ENCODE measurements around the gene CLEC3A.

The CLEC3A gene

DNA sequence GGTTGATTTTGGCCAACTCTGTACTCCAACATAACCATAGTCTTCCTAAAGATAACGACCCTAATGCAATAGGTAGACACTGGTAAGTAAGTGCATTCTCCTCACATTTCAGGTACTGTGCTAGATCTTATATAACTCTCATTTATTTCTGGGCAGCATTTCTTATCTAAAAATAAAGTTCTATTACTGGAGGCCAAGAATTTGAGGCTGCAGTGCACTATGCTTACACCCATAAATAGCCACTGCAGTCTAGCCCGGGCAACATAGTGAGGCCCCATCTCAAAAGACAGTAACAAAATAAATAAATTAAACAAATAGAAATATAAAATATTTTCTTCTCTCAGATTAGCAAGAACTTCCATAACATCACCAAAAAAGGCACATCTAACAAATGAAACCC, 12.7 kb downstream of the CLEC3A start:
- H3K4me1 Mint-ChIP-seq = no peaks in the 10 kb centered on the region
- H3K27ac Mint-ChIP-seq = no peak overlapping the region
- H3K9me3 Mint-ChIP-seq = no peaks in the 10 kb centered on the region
- H3K4me3 Mint-ChIP-seq = no peak overlapping the region
- TF ChIP-seq, protein P1, sequence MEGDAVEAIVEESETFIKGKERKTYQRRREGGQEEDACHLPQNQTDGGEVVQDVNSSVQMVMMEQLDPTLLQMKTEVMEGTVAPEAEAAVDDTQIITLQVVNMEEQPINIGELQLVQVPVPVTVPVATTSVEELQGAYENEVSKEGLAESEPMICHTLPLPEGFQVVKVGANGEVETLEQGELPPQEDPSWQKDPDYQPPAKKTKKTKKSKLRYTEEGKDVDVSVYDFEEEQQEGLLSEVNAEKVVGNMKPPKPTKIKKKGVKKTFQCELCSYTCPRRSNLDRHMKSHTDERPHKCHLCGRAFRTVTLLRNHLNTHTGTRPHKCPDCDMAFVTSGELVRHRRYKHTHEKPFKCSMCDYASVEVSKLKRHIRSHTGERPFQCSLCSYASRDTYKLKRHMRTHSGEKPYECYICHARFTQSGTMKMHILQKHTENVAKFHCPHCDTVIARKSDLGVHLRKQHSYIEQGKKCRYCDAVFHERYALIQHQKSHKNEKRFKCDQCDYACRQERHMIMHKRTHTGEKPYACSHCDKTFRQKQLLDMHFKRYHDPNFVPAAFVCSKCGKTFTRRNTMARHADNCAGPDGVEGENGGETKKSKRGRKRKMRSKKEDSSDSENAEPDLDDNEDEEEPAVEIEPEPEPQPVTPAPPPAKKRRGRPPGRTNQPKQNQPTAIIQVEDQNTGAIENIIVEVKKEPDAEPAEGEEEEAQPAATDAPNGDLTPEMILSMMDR (IDR thresholded peaks at IDR 0.05) = no peak
- peaks cover 12% of the 10 kb centered on the region for H3K27me3 Mint-ChIP-seq (ENCODE audit: low read depth, poor library complexity)
- no peak for DNase-seq
- H3K36me3 Mint-ChIP-seq (ENCODE audit: low read depth) = no peaks in the 10 kb centered on the region

DNA sequence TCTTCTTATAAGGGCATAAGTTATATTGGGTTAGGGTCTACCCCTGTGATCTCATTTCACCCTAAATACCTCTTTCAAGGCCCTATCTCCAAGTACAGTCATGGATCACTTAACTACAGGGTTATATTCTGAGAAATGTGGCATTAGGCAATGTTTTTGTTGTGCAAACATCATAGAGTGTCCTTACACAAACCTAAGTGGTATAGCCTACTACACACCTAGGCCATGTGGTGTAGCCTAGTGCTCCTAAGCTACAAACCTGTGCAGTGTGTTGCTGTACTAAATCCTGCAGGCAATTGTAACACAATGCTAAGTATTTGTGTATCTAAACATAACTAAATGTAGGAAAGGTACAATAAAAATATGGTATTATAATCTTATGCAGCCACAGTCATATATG, 18.0 kb downstream of the CLEC3A start:
- DNase-seq = no peak
- peaks cover 10% of the 10 kb centered on the region for H3K27me3 Mint-ChIP-seq (ENCODE audit: low read depth, poor library complexity)
- no peak overlapping the region for H3K27ac Mint-ChIP-seq
- TF ChIP-seq, protein P1 (IDR thresholded peaks at IDR 0.05) = no peak
- H3K9me3 Mint-ChIP-seq = no peaks in the 10 kb centered on the region
- H3K4me1 Mint-ChIP-seq = no peaks in the 10 kb centered on the region
- no peak overlapping the region for H3K4me3 Mint-ChIP-seq
- H3K36me3 Mint-ChIP-seq (ENCODE audit: low read depth) = no peaks in the 10 kb centered on the region

DNA sequence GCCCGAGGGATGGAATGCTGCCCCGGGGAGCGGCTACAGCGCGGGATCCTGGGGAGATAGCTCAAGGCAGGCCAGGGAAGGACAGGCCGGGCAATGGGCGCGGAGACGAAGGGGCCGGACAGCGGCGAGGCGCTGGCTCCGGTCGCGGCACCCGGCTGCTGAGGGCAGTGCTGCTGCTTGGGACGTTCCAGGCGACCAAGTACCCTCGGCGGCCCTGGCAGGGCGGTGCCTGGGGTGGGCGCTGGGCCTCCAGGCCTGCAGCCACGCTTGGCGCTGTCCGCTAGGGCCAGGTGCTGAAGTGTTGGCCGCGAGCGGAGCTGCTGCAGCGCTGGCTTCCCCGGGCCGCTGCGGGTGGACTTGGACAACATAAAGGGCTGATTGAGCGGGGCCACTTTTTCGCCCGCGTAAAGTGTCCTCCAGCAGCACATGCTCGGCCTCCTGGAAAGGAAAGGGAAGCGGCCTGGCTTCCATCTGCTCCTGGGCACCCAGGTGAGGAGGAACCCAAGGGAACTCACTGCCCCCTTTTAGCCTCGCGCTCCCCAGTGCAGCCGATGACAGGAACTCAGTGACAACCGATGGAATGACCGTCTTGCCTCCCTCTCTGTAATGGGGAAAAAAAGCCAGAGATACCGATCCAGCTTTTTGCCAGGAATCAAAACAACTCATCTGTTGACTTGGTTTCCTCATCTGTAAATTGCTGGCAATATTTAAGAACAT, 23.7 kb downstream of the CLEC3A start:
- DNase-seq = peak; percentile 99
- no peak overlapping the region for H3K27ac Mint-ChIP-seq
- no peaks in the 10 kb centered on the region for H3K4me1 Mint-ChIP-seq
- peaks cover 37% of the 10 kb centered on the region for H3K27me3 Mint-ChIP-seq (ENCODE audit: low read depth, poor library complexity)
- TF ChIP-seq, protein P1 (IDR thresholded peaks at IDR 0.05) = no peak
- H3K36me3 Mint-ChIP-seq (ENCODE audit: low read depth) = no peaks in the 10 kb centered on the region
- no peak overlapping the region for H3K4me3 Mint-ChIP-seq
- no peaks in the 10 kb centered on the region for H3K9me3 Mint-ChIP-seq

DNA sequence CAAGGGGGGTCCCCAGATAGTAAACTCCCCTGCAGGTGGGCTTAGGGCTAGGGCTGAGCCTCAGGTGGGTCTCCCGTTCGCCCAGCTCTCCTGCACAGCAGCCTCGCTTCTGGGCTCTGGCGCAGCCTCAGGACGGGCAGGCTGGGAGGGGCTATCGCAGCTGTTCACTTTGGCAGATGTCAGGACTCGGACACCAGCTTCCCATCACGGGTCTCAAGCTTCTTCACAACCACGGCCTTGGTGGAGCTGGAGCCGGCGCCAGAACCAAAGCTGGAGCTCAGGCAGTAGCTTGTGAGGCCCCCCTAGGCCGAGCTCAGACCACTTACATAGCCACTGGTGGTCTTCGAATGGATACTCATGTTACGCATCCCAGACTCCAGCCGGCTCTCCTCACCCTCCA, 26.0 kb downstream of the CLEC3A start:
- Mint-ChIP-seq H3K9me3 (no peaks in the 10 kb centered on the region), H3K27me3 (ENCODE audit: low read depth, poor library complexity) (peaks cover 39% of the 10 kb centered on the region), H3K4me3 (no peak overlapping the region), H3K4me1 (no peaks in the 10 kb centered on the region), H3K27ac (no peak overlapping the region), H3K36me3 (ENCODE audit: low read depth) (no peaks in the 10 kb centered on the region)
- DNase-seq = no peak
- TF ChIP-seq, protein P1 (IDR thresholded peaks at IDR 0.05) = no peak

DNA sequence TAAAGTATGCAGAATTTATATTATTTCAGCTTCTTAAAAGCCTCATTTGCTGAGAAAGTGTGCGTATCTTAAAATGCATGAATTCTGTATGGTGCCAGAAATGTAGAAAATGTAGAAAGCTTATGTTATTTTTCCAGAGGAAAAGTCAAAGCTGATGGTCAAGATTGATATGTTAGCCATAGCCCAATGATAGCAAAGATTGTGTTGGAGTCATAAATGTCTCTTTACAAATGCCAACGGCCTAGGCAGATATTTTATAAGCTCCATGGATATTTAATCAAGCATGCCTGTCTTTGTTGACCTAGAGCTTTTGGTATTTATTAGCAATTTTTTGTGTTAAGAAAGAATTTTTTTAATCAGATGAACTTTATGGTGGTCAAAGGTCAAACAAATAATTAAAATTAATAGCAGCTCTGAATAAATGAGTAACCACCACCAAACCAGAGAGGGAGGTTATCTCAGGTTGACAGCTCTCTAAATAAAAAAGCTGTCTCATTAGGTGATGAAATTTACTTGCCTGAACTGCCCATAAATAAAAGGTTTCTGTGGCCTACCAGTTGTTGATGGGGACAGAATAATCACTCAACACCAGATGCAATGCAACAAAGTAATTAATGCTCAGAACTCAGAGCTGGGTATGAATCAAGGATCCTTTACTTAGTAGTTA, 28.5 kb downstream of the CLEC3A start:
- Mint-ChIP-seq H3K36me3 (ENCODE audit: low read depth) (no peaks in the 10 kb centered on the region), H3K4me1 (no peaks in the 10 kb centered on the region)

More for the DNA sequence above, 28.5 kb downstream of the CLEC3A start:
- Mint-ChIP-seq H3K9me3 (no peaks in the 10 kb centered on the region), H3K27me3 (ENCODE audit: low read depth, poor library complexity) (peaks cover 48% of the 10 kb centered on the region), H3K4me3 (no peak overlapping the region), H3K27ac (no peak overlapping the region)
- TF ChIP-seq, protein P1 (IDR thresholded peaks at IDR 0.05) = no peak
- DNase-seq = no peak

All from nephron progenitor cell (in vitro differentiated cells).